Daoy (cell line): Measurements from ENCODE around the gene CLIP2. TPM values are rescaled to one million over a fixed set of nuclear protein-coding genes. Genes with fewer than 3 reads are reported as not detected.
"Not testable (repeated sequence)": the region's sequence is repeated elsewhere in the genome, so short reads cannot be mapped to it uniquely, and the experiment has no call there.

Experiments
- DNase-seq: peaks from one replicate; pipeline ENCODE4 v3.0.0-alpha.2; 2015; ENCODE audit warnings: low read depth
- total RNA-seq: library from RNA; depleted of rRNA; stranded (reverse); fragments of >200 nt; shearing (Covaris generic); gene quantifications from 2 replicates; pipeline ENCODE4 v1.2.3, GENCODE V29; 2014; rRNA removed

CLIP2 gene
- total RNA-seq, 1 experiment from 2014 or later = 33.4 TPM

DNA sequence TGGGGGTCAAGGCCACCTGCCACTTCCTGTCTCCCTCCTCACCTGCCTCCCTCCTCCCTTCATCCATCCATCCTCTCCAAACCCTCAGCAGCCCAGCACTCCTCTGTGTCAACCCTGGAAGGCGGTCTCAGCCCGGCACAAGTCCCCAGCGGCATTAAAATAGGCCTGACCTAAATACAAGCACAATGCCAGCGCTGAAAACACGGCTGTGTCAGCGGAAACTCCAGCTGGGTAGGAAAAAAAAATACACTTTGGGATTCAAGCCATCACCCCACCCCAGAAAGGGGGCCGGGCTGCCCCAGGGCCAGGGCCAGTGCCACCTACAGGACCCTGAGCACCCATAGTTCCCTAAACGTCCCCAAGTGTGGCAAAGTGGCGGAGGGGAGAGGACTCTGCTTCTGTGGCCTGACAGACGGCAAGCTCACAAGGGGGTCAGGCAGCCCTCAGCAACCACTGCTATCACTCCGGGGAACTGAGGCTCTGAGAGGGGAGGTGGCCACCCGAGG, 141.8 kb downstream of the CLIP2 start:
- DNase-seq = no peak

DNA sequence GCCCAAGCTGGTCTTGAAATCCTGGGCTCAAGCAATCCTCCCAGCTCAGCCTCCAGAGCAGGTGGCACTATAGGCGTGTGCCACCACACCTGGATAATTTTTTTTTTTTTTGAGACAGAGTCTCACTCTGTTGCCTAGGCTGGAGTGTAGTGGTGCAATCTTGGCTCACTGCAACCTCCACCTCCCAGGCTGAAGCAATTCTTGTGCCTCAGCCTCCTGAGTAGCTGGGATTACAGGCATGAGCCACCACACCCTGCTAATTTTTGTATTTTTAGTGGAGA, 148.0 kb downstream of the CLIP2 start:
- DNase-seq = not testable (repeated sequence)

DNA sequence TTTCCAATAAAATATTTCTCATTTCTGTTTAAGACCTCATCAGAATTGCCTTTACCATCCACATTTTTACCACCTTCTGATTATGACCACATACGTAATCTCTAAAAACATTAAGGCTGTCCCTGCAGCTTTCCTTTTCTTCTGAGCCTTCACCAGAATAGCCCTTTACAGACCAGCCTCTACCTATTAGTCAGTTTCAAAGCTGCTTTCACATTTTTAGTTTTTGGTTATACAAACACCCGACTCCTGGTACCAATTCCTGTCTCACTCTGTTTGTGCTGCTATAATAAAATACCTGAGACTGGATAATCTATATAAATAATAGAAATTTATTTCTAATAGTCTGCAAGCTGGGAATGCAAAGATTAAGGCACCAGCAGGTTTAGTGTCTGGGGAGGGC, 149.1 kb downstream of the CLIP2 start:
- DNase-seq = no peak

DNA sequence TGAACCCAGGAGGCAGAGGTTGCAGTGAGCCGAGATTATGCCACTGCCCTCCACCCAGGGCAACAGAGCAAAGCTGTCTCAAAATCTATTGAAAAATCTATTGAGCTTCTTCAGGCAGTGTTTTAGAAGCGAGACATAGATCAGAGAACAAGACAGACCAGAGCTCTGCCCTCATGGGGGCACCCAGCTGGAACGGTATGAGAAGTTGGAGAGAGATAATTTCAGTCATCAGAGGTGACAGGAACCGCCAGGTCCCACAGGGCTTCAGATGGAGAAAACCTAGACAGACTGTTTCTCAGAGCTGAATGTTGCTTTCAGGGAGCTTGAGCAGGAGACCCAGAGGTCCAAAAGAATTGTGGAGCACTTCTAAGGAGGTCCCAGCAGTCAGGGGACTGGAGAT, 150.3 kb downstream of the CLIP2 start:
- DNase-seq = no peak

DNA sequence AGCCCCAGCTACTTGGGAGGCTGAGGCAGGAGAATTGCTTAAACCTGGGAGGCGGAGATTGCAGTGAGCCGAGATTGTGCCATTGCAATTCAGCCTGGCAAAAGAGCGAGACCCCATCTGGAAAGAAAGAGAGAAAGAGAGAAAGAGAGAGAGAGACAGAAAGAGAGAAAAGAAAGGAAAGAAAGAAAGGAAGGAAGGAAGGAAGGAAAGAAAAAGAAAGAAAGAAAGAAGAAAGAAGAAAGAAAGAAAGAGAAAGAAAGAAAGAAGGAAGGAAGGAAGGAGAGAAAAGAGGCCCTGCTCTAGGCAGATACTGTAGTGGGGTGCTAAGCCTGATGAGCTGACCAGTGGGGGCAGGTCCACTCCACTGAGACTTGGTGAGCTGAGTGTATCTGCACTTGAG, 150.9 kb downstream of the CLIP2 start:
- not testable (repeated sequence) for DNase-seq

DNA sequence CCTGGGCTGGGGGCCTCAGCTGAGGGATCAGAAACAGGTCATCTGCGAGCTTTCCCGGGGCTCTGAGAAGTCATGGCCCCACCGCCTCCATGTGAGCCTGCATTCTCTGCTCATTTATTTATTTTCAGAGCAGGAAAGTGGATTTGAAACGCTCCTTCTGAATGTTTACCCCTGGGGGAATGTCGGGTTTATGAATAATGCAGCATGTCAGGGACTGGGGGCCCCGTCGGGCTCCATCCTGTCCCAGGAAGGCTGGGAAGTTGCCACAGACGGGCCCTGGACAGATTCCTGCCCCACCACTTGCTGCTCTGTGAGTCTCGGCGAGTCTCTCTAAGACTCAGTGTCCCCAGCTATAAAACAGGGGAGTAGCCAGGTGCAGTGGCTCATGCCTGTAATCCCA, 152.6 kb downstream of the CLIP2 start:
- DNase-seq = no peak

DNA sequence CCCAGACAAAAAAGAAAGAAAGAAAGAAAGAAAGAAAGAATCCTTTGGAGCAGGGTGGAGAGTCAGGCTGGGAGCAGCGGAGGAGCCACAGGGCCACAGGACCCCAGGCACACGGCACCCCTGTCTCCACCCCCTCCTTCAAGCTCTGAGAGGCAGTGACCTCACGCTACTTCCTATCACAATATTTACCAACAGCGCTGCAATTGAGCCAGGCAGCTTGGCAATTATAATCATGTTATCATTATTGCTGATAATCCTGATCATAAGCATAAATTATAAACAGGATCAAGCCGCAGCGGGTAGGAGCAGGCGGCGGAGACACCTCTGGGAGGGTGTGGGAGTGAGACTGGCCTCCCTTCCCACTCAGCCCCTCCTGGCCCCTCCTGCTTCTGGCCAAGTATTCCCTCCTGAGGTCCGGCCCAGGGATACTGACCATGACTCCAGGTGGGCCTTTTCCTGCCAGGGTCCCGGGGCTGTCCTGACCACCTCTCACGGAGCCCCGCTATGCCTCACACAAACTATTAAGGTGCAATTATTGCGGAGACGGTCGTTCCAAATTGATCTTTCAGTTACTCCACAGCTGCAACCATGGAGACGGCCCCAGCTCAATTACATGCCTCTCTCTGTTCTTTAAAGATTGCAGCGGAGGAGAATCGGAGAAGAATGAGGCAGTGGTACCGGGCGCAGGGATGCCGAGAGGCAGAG, 154.5 kb downstream of the CLIP2 start:
- DNase-seq = no peak

DNA sequence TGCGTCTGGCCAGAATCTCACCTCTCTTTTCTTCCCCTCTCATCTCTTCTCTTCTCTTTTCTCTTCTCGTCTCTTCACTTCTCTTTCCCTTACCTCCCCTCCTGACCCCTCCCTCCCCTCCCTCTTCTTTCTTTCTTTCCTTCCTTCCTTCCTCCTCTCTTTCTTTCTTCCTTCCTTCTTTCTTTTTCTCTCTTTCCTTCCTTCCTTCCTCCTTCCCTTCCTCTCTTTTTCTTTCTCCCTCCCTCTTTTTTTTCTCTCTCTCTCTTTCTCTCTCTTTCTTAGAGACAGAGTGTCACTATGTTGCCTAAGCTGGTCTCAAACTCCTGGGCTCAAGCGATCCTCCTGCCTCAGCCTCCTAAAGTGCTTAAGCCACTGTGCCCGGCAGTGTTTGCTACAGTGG, 159.9 kb downstream of the CLIP2 start:
- no peak for DNase-seq

DNA sequence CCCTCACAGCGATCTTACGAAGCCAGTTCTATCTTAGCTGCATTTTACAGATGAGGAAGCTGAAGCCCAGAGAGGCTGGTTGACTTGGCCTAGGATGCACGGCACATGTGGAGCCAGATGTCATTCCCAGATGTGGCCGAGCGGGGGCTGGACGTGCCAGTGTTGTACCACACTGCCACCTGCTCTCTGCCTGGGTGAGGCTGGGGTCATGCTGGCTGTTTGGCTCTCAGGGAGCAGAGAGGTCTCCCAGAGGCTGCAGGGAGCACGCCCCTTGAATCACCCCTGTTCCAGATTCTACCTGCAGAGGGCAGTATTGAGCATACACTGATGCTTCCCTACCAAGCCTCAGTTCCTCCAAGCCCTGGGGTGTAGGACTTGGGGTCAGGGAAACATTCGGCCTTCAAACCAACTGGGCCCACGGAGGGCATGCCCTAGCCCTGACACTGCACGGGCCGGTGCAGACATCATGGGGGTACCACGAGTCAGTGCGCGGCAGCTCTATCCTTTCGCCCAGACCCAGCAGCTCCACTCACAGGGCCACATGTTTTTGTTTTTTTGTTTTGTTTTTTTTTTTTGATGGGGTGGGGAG, 160.7 kb downstream of the CLIP2 start:
- peak; percentile 69 for DNase-seq

DNA sequence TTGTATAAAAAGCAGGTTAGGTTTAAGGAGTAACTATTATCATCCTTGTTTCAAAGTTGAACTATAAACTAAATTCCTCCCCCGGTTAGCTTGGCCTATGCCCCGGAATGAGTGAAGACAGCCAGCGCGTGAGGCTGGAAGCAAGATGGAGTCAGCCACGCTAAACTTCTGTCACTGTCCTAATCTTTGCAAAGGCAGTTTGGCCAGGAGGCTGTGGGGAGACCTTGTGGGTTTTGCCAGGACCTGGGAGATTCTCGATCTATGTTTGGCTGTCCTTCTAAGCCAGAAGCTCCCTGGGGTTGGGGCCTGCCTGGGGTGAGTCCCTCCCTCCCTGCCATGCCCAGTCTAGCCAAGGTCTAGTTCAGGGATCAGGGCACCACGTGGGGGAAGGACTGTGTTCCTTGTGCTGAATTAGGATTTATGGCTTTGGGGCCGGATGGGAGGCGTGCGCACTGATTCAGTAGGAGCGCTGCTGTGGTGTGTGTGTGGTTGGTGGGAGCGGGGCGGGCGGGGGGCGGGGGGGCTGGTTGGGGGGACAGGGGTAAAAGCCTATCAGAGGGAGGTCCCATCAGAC, 163.6 kb downstream of the CLIP2 start:
- DNase-seq = peak; percentile 81

DNA sequence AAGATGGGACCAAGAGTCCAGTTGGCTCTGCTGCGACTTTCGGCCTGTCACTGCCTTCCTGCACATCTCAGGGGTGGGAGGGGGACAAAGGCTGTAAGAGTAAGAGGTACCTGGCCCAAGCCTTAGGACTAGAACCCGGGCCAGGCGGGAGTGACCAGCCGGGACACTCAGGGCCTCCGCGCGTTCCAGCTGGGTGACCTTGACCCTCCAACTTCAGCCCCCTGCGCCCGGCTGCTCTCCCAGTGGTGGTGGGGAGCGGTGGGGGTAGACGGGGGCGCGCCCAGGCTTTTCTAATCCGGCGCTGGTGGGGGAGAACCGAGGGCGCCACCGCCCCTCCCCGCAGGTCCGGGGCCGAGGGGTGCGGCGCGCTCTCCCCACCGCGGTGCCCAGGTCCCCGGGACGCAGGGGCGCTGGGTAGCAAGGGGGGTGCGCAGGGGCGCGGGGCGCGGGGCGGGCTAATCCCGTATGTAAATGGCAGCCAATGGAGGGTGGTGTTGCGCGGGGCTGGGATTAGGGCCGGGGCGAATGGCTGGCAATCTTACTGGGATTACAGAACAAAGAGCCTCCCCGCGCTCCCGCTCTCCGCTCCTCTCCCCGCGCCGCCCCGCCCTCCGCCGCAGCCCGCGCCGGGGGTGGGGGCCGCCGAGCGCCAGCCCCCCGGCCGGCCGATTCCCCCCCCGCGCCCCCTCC, 164.3 kb downstream of the CLIP2 start, which contains the start of gene GTF2IRD1:
Gene GTF2IRD1, plus strand, starts transcription at position 585 of the 690 bp plus-strand sequence. CDS start 54,175 bp downstream, outside the sequence.
- peak; percentile 91 for DNase-seq

DNA sequence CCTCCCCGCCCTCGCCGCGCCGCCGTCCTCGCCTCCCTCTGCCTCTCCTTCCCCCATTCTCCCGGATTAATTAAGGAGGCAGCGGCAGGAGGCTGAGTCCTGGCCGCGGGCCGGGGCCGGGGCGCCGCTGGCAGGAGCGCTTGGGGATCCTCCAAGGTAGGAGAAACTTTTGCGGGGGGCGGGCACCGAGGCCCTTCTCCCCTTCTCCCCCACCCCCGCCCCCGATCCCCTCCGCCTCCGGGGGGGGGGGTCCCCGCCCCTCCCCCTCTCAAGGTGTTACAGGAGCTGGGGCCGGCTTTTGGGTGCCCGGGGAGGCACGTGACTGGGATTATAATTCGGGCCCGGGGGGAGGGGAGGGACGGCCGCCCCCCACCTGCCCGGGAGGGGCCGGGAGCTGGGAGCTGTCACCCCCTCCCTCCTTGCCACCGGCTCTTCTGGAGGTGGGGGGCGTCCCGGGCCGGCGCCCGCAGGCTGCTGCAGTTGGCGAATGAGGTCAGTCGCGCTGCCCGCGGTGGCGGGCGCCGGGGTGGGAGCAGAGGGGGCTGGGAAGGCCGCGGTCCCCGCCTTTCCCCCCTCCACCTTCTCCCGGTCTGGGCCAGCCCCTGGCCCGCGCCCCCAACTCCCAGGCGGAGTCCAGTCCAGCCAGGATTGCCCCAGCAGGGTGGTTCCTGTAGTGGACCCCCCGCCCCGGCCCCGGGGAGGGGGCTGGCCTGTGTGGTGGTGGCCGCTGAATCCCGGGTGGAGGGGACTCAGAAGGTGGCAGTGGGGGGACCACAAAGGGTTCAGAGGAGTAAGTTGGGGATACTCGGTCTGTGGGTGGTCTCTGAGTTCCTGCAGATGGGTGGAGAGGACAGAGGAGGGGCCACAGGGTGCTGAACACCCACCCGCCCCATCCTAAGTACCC, 165.1 kb downstream of the CLIP2 start:
- no peak for DNase-seq

DNA sequence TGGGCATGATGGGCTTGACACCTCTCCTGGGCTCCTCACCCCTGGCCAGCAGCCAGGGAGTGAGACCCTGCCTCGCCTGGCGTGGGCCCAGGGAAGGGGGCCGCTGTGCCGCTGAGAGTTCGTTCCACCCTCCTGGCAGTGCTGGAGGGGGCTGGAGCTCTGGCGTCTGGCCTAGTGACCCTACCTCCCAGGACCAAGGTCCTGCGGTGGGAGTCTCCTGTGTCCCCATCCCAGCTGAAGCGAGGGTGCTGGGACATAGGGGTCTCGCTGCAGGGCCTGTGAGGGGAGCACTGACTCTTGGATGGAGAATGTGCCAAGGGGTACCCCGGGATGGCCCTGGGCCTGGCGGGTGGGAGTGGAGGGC, 165.7 kb downstream of the CLIP2 start:
- DNase-seq = no peak

DNA sequence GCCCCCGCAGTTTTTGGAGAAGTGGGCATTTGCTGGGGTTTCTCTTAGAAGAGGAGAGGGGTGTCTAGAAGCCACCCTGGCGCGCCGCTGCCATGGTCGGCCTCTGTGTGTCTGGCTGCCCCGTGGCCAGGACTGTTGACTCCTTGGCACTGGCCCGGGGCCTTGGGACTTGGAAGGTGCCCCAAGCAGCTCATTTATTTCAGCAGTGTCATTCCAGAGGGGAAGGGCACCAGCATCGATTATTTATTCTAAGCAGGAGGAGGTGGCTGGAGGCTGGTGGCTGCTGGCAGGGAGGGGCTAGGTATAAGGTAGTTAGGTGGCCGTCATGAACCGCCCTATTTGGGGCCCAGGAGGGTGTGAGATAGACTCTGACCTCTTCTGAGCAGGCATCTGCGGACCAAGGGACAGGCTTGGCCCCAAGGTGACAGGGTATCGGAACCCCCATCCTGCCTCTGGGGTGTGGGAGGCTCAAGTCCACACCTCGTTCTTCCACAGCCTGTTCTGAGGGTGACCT, 166.1 kb downstream of the CLIP2 start:
- DNase-seq = no peak

Other genes starting within 250 kb of the CLIP2 start
- 41.0 and 52.2 TPM in 2 replicates for gene LIMK1, start 205.6 kb upstream of the CLIP2 start, total RNA-seq
- gene EIF4H, start 115.1 kb upstream of the CLIP2 start, total RNA-seq = 328 and 366 TPM in 2 replicates
- gene LAT2, start 79.4 kb upstream of the CLIP2 start, total RNA-seq = 0.97 and 0.98 TPM in 2 replicates
- gene RFC2, start 35.0 kb upstream of the CLIP2 start, total RNA-seq = 142 and 156 TPM in 2 replicates
- gene GTF2IRD1, start 164.5 kb downstream of the CLIP2 start, total RNA-seq = 10.0 and 19.8 TPM in 2 replicates